Measurements from ENCODE around the gene CHCHD2. TPM values are rescaled to one million over a fixed set of nuclear protein-coding genes. Genes with fewer than 3 reads are reported as not detected.
A peak's percentile ranks its signal among the peaks of the same experiment; 100 is the strongest.
"Not testable (repeated sequence)": the region's sequence is repeated elsewhere in the genome, so short reads cannot be mapped to it uniquely, and the experiment has no call there.

CHCHD2 gene
- total RNA-seq, 2 donors from 2014 or later = 658 to 742 TPM

DNA sequence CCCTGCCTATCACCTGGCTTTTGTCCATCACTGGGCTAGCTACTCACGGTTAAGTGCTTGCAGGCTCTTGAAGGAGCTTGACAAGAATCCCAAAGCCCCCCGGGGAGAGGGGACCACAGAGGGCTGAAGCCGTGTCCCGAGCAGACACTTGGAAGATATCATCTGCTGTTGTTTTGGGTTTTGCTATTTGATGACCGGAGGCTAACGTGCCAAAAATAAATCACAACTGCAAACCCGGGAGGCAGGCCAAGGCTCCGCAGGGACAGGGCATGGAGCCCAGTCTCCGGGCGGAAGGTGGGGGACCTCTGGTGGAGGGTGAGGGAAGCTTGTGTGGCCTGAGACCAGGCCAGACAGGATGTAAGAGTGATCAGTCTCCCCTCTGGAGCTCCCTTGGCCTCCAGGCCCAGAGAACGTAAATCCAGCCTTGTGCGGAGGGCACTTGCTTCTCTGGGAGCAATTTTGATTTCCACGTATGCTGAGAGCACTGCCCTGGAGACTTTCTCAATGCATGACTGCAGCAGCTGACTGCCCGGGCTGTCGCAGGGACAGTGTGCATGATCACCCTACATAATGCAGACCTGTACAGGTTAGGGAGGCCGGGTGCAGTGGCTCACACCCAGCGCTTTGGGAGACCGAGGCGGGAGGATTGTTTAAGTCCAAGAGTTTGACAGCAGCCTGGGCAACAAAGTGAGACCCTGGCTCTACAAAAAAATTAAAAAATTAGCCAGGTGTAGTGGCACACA is 13.3 kb downstream of the CHCHD2 start, which contains the start of gene PHKG1:
TSS of gene PHKG1 (minus strand) at position 164 of the 743 bp plus-strand sequence. CDS start 4,011 bp downstream, outside the sequence.
- Mint-ChIP-seq H3K27ac (no peak within 1 kb of the TSS), H3K36me3 (no peaks in the 10 kb centered on the region), H3K9me3 (no peaks in the 10 kb centered on the region)
- ATAC-seq (peak; percentile 21 to 33), DNase-seq (ENCODE audit: low spot score in 2 of 2) (no peak)

DNA sequence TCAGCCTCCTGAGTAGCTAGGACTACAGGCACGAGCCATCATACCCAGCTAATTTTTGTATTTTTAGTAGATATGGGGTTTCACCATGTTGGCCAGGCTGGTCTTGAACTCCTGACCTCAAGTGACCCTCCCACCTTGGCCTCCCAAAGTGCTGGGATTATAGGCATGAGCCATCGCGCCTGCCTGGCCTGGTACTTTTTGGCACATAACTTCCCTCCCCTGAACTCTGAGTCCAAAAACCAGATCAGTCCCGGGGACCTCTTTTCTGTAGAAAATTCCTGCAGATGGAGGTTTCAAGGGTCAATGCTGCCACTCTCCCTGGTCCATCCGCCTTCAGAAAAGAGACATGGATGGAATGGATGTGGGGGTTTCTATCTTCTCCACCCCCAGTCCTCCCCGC is 13.9 kb downstream of the CHCHD2 start:
- ATAC-seq; H3K9me3 Mint-ChIP-seq; H3K36me3 Mint-ChIP-seq; DNase-seq (ENCODE audit: low spot score in 2 of 2); H3K27ac Mint-ChIP-seq: not testable (repeated sequence)

DNA sequence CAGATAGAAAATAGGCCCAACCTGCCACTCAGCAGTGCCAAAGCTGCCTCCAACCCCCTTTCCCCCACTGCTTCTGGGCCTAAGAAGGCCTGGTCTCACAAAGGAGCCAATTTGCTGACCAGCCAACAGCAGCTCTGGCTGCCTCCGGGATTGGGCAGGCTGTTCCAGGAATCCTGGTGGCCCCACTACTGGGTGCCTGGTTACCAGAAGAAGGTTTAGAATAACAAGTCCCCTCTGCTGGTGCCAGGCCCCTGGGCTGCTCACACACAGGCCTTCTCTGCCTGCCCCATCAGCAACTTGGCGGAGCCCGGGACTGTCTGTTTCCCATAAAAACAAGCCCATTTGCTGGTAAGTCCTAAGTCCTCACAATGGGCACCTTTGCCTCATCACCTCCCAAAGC is 14.7 kb downstream of the CHCHD2 start:
- ATAC-seq = peak in 1 of 2 donors; percentile 16
- Mint-ChIP-seq H3K9me3 (no peaks in the 10 kb centered on the region), H3K27ac (no peak overlapping the region), H3K36me3 (no peaks in the 10 kb centered on the region)
- no peak for DNase-seq (ENCODE audit: low spot score in 2 of 2)

DNA sequence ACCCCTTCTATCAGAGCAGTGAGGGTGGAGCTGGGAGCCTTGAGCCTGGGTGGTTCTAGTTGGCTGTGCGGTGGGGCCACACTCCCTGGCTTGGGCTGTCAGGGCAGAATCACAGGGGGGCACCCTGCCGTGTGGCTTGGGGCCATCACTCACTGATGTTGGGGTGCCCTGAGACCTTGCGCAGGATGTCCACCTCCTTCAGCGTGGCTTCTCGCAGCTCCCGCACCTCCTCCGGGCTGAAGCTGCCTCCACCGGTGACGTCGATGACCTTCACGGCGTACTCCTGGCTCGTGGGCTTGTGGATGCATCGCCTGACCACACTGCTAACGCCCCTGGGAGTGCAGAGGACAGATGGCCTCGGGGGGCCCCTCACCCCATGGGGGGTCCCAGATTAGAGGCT is 18.8 kb downstream of the CHCHD2 start:
- ATAC-seq (no peak), DNase-seq (ENCODE audit: low spot score in 2 of 2) (no peak)
- no peak overlapping the region for H3K27ac Mint-ChIP-seq
- no peaks in the 10 kb centered on the region for H3K36me3 Mint-ChIP-seq
- no peaks in the 10 kb centered on the region for H3K9me3 Mint-ChIP-seq

DNA sequence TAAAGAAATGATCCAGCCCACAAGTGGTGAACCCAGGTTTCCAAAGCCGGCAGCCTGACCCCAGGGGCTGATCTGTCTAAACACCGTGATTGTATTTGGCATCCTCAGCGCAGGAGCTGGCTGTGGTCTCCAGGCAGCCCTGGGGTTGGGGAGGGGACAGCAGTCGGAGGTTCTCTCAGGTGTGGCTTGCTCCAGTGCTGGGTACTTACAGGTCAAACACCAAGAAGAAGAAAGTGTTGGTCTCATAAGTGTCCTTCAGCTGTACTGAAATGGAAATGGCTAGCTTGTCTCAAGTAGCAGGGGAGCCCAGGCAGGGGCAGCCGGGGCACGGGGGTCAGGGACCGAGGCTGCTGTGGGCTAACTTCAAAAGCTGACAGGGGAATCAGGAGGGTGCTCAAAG is 19.5 kb downstream of the CHCHD2 start:
- peak overlapping the region in 1 of 2 donors; percentile 36 for H3K27ac Mint-ChIP-seq
- no peaks in the 10 kb centered on the region for H3K9me3 Mint-ChIP-seq
- ATAC-seq (no peak), DNase-seq (ENCODE audit: low spot score in 2 of 2) (no peak)
- H3K36me3 Mint-ChIP-seq = no peaks in the 10 kb centered on the region

DNA sequence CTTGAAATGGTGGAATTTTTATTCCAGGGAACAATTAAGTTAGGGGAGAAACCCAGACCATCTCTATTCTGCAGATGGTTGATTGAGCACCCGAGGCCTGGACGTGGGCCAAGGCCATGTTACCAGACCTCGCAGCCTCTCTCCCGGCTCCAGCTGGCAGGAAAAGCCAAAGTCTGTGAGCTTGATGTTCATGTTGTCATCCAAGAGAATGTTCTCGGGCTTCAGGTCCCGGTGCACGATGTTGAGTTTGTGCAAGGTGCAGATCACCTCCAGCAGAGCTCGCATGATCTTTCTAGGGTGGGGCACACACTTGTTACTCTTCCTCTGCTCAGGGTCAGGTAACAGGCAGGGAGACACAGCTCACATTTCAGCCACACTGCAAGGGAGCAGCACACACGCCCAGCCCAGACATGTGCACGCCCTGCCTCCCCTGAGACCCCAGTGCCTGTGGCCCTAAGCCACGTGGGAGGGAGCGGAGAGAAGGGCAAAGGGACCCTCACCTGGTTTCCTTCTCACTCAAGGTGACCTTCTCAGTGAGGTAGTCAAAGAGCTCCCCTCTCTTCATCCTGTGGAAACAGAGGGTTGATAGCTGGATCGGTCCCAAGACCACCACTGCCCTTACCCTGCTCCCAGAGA is 23.0 kb downstream of the CHCHD2 start:
- Mint-ChIP-seq H3K27ac (peak overlapping the region; percentile 13 to 36), H3K9me3 (no peaks in the 10 kb centered on the region), H3K36me3 (peaks cover 0 to 5% of the 10 kb centered on the region in 2 donors)
- ATAC-seq (no peak), DNase-seq (ENCODE audit: low spot score in 2 of 2) (no peak)

DNA sequence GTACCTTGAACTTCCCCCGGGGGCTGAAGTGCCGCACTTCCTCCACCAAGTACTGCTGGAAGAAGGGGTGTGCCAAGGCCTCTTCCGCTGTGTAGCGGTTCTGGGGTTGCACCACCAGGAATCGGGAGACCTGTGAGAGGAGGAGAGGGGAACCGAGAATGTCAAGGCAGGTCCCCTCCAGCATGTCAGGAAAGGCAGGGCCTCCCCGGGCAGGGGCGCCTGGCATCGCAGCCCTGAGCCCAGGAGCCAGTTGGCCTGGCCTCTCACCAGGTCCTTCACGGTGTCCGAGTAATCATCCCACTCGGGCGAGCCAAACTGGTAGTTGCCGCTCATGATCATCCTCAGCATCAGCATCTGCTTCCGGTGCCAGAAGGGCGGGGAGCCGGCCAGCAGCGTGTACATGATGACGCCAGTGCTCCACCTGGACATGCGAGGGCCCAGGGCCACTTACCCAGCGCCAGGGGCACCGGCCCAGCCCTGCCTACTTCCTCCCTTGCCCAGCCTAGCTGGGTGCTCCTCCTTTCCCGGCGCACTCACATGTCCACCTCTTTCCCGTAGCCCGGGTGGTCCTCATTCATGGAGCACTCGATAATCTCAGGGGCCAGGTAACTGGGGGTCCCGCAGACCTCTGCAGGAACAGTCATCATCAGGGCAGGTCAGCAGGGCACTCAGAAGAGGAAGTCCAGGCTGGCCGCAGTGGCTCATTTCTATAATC is 24.5 kb downstream of the CHCHD2 start:
- DNase-seq (ENCODE audit: low spot score in 2 of 2) = no peak
- H3K36me3 Mint-ChIP-seq = peaks cover 0 to 5% of the 10 kb centered on the region in 2 donors
- peak overlapping the region in 1 of 2 donors; percentile 67 for H3K27ac Mint-ChIP-seq
- ATAC-seq = no peak
- H3K9me3 Mint-ChIP-seq = no peaks in the 10 kb centered on the region

DNA sequence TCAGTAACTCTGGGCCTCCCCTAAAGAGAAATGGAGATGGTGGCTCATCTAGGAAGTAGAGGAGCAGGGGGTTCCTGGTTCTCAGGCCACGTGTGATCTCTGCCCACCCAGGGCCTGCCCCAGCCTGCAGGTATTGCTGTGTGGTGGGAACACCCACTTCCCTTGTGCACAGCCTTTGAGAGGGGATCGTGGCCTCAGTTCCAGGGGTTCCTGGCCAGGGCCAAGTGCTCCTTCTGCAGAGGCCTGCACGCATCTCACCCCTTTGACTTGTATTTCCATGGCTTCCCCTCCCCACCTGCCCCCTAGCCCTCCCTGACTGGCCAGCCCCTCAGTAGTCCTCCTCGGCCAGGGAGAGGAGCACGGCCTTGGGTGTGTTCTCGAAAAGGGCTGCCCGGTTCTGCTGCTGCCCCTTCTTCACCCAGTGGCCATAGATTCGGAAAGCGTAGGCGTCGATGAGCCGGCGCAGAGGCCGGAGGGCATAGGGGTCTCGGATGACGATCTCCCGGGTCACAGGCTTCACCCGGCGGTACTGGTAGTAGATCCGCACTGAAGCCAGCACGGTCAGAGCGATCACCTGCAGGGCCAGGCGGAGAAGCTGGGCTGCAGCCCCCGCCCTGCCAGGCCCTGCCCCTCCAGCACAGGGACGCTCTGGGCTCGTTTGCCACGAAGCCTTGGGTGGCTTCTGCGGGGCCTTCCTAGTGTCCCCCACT is 25.4 kb downstream of the CHCHD2 start:
- not testable (repeated sequence) for H3K36me3 Mint-ChIP-seq; H3K9me3 Mint-ChIP-seq; DNase-seq (ENCODE audit: low spot score in 2 of 2); ATAC-seq
- H3K27ac Mint-ChIP-seq = peak overlapping the region; percentile 44 to 67

DNA sequence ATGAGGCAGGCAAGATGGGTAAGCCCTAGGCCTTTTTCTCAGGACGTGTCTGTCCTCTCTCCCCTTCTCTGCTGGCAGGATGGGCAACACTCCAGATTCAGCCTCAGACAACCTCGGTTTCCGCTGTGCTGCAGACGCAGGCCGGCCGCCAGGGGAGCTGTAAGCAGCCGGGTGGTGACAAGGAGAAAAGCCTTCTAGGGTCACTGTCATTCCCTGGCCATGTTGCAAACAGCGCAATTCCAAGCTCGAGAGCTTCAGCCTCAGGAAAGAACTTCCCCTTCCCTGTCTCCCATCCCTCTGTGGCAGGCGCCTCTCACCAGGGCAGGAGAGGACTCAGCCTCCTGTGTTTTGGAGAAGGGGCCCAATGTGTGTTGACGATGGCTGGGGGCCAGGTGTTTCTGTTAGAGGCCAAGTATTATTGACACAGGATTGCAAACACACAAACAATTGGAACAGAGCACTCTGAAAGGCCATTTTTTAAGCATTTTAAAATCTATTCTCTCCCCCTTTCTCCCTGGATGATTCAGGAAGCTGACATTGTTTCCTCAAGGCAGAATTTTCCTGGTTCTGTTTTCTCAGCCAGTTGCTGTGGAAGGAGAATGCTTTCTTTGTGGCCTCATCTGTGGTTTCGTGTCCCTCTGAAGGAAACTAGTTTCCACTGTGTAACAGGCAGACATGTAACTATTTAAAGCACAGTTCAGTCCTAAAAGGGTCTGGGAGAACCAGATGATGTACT is 26.7 kb downstream of the CHCHD2 start:
- ATAC-seq = no peak
- Mint-ChIP-seq H3K9me3 (no peaks in the 10 kb centered on the region), H3K27ac (peak overlapping the region; percentile 66 to 84), H3K36me3 (peaks cover 0 to 5% of the 10 kb centered on the region in 2 donors)
- peak in 1 of 2 donors; percentile 40 for DNase-seq (ENCODE audit: low spot score in 2 of 2)

DNA sequence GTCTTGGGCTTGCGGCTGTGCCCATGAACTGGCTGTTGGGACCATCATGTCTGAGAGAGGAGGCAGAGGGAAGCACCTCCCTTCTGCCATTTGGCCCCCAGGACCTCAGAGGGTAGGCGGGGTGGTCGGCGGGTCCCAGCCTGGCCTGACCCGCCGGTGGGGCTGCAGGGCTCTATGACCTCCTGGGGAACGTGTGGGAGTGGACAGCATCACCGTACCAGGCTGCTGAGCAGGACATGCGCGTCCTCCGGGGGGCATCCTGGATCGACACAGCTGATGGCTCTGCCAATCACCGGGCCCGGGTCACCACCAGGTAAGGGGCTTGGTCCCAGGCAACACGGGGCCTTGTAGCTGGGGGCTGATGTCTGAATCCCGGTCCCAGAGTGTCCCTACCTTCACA is 28.1 kb downstream of the CHCHD2 start:
- DNase-seq (ENCODE audit: low spot score in 2 of 2) (peak in 1 of 2 donors; percentile 47), ATAC-seq (no peak)
- H3K27ac Mint-ChIP-seq = peak overlapping the region in 1 of 2 donors; percentile 84
- H3K9me3 Mint-ChIP-seq = no peaks in the 10 kb centered on the region
- peaks cover 0 to 5% of the 10 kb centered on the region in 2 donors for H3K36me3 Mint-ChIP-seq

DNA sequence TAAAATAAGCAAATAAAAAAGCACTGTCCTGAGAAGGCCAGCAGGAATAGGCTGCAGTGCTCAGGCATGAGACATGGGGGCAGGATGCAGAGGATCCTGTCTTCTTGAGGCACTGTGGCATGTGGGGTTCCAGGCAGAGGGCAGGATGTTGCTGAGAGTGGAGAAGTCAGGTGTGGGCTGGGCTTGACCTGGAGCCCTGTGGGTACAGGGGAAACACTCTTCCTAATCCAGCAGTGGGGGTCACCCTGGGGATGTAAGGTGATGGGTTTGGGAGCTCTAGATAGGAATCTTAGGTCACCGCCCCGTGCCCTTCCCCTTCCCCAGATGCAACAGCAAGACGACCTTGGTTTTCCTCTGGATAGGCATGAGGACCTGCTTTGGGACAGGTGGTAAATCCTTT is 28.6 kb downstream of the CHCHD2 start:
- H3K9me3 Mint-ChIP-seq = no peaks in the 10 kb centered on the region
- H3K27ac Mint-ChIP-seq = no peak overlapping the region
- ATAC-seq (no peak), DNase-seq (ENCODE audit: low spot score in 2 of 2) (peak in 1 of 2 donors; percentile 39)
- peaks cover 0 to 5% of the 10 kb centered on the region in 2 donors for H3K36me3 Mint-ChIP-seq

DNA sequence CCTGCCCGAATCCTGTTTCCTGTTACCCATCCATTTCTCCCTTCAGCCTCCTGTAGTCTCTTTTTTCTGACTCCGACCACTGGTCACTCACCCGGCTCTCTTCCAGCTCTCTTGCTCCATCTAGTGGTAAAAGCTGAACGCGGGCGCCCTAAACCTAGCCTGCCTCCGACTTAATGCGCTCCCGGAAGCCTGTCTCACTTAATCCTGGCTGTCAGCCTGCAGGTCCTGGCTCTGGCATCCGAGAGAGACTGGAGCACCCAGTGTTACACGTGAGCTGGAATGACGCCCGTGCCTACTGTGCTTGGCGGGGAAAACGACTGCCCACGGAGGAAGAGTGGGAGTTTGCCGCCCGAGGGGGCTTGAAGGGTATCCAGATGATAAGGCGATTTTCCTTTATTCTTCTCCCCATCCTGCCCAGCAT is 31.9 kb downstream of the CHCHD2 start:
- Mint-ChIP-seq H3K9me3 (no peaks in the 10 kb centered on the region), H3K27ac (peak overlapping the region; percentile 2 to 20), H3K36me3 (peaks cover 2 to 7% of the 10 kb centered on the region in 2 donors)
- ATAC-seq (peak; percentile 87 to 89), DNase-seq (ENCODE audit: low spot score in 2 of 2) (peak; percentile 65 to 81)

DNA sequence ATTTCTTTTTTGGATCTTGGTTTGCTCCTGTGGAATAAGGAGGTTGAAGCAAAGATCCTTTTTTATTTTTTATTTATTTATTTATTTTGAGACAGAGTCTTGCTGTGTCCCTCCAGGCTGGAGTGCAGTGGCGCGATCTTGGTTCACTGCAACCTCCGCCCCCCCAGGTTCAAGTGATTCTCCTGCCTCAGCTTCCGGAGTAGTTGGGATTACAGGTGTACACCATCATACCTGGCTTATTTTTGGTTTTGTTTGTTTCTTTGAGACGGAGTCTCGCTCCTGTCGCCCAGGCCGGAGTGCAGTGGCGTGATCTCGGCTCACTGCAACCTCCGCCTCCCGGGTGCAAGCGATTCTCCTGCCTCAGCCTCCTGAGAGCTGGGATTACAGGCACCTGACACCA is 39.9 kb downstream of the CHCHD2 start:
- not testable (repeated sequence) for H3K27ac Mint-ChIP-seq, H3K9me3 Mint-ChIP-seq, ATAC-seq
- peaks cover 17 to 38% of the 10 kb centered on the region in 2 donors for H3K36me3 Mint-ChIP-seq
- DNase-seq (ENCODE audit: low spot score in 2 of 2) = peak in 1 of 2 donors; percentile 33

DNA sequence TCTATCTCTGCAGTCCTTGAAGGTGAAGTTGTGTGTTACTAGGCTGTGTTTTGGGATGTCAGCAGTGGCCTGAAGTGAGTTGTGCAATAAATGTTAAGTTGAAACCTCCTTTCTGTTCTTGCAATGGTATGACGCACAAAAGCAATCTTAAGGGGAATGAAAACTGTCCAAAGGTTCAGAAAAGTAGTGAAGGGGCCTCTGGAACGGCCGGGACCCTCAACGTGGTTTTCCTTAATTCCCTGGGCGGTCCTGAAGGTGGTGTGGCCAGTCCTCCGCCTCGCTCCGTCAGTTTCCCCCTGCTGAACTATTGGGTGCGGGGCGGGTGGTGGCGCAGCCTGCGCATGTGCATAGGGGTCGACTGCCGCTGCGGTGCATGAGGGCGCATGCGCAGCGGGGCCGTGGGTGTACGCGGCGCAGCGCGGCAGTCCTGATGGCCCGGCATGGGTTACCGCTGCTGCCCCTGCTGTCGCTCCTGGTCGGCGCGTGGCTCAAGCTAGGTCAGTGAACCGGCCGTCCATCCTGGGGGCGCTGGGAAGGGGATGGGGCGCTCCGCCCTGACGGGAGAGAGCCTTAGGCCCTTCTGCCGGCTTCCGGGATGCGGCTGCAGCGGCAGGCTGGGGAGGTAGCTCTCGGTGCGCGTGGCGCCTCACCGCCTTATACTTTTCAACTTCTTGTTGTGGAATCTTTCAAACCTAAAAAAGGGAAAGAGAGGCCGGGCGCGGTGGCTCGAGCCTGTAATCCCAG is 42.2 kb downstream of the CHCHD2 start, which contains the start of gene SUMF2:
TSS of gene SUMF2 (plus strand) at position 405 of the 744 bp plus-strand sequence. CDS start at position 431, 26 bp downstream.
- peak; percentile 90 to 92 for DNase-seq (ENCODE audit: low spot score in 2 of 2)
- Mint-ChIP-seq H3K27ac (peak within 1 kb of the TSS; percentile 86 to 94), H3K9me3 (no peaks in the 10 kb centered on the region), H3K36me3 (peaks cover 23 to 42% of the 10 kb centered on the region in 2 donors)
- peak; percentile 92 to 93 for ATAC-seq

DNA sequence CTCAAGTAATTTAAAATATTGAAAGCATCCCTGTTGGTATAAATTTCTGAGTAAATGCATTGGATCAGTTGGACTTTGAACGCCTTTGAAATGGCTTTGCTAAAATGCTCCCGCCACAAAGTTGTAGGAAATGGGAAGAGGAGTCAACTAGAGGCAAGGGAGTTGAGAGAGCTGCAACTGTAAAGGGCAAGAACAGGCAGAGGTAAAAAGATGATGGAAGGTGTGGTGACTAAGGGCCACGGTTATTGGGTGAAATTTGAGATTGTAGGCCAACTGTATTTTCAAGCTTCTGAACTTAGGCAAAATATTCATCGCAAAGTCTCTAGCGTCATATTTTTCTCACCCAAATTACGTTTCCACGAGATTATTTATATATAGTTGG is 42.8 kb downstream of the CHCHD2 start:
- Mint-ChIP-seq H3K36me3 (peaks cover 23 to 39% of the 10 kb centered on the region in 2 donors), H3K9me3 (no peaks in the 10 kb centered on the region), H3K27ac (peak overlapping the region; percentile 86 to 94)
- peak in 1 of 2 donors; percentile 13 for DNase-seq (ENCODE audit: low spot score in 2 of 2)
- ATAC-seq = no peak

Data from activated naive CD4-positive, alpha-beta T cell treated with anti-CD3 and anti-CD28 coated beads, Interleukin-2, amount 50 U/mL, for 72 hours (primary cell).